ENCODE results near the gene WNT5A. TPM values are rescaled to one million over a fixed set of nuclear protein-coding genes. Genes with fewer than 3 reads are reported as not detected.

WNT5A gene
- total RNA-seq, 1 experiment from 2014 or later = 174 TPM

DNA sequence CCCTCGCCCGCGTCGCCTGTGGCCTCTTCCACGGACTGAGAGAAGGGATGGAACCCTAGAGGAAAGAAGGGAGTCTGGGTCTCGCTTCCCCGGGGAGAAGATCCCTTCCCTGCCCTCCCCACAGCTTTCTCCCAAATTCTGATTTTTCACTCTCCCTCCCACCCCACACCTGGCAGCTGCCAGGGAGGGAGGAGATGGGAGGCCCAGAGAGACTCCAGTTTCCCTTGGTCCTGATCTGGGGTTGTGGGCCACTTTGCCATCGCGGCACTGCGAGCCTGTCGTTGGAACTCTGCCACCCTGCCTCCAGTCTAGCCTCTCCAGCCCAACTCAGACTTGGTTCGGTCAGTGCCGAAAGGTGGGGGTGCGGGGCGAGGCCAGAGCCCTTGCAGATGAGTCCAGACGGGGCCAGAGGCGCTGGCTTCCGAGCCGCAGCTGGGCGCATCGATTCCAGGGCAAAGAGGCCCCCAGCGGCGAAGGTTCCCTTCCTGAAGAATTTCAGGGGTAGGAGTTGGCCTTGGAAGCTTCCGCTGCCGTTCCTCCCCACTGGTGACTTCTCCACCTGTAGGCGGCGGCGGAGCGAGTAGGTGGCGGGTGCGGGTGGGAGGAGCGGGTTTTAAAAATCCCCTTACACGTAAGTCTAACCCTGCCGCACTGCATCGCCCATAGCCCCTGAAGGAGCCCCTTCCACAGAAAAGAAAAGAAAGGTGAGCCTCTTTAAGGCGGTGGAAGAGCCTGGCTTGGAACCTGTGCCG lies 5.2 kb downstream of the WNT5A start:
- no peak for DNase-seq
- Histone ChIP-seq H3K36me3 (ENCODE audit: low read depth) (peaks cover 7% of the 10 kb centered on the region; the same call in 1 of the 2 replicates), H3K79me2 (ENCODE audit: low read depth) (peaks cover 40% of the 10 kb centered on the region), H4K20me1 (ENCODE audit: insufficient read depth) (no peaks in the 10 kb centered on the region), H3K27ac (no peak overlapping the region), H3K4me2 (no peak overlapping the region), H3K4me3 (no peak overlapping the region), H3F3A (ENCODE audit: insufficient read depth, low read depth) (no peaks in the 10 kb centered on the region), H3K9me3 (ENCODE audit: insufficient read depth, low read depth) (no peaks in the 10 kb centered on the region), H3K9me2 (ENCODE audit: insufficient read depth) (no peaks in the 10 kb centered on the region), H3K4me1 (replicated peaks; ENCODE audit: insufficient read depth) (no peaks in the 10 kb centered on the region), H3K27me3 (ENCODE audit: insufficient read depth, low read depth) (no peaks in the 10 kb centered on the region), H2AFZ (no peak overlapping the region)
- no TSS peak for BruUV-seq (replicated peaks)
- CTCF ChIA-PET = no interaction called here
- POLR2A ChIA-PET (ENCODE audit: unreplicated experiment) = interaction anchor here (0.6 kb wide), 1 partner anchor 117 kb away, joined by 3 read pairs; no protein-coding TSS in a partner anchor
- TF ChIP-seq EZH2 (IDR thresholded peaks at IDR 0.05; ENCODE audit: low read depth) = no peak
- intact Hi-C loops (cut with micrococcal nuclease; ENCODE audit: unreplicated experiment) = loop anchor here (10.0 kb wide), 3 partner anchors 287 to 563 kb away; no protein-coding TSS in a partner anchor

DNA sequence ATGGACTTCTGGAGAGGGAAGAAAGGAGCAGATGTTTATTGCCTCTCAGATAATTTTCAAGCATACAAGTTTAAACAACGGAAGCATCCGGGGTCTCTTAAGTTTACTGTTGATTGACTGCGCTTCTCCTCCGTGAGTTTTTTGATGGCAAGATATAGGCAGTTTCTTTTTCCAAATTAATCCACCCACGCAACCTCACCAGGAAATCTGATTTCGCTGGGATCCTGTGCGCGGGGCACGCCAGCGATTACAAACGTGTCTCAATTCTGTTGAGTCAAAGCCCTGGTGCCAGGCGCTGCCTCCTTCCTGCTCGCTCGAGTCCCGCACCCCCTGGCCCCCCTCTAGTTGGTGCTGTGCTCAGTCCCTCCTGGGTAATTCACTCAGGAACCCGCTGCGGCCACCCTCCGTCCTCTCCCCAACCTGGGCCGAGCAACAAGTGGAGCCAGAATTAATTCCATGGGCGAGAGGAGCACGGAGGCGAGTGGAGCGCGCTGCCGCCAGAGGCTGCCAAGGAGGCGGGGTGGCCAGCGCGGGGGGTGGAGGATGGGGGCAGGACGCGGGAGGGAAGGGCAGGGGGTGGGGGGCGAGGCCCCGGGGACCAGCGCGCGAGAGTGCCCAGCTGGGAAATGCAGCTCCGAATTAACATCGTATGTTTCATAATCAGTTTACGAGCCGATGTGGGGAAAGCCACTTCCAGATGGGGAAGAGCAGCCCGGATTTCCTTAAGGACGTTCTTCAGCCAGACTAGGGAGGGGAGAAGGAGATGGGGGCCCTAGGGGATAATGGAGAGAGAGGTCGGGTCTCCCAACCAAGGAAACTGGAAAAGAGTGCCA lies 6.0 kb downstream of the WNT5A start:
- Histone ChIP-seq H3K36me3 (ENCODE audit: low read depth) (peaks cover 7% of the 10 kb centered on the region; the same call in 1 of the 2 replicates), H3K9me2 (ENCODE audit: insufficient read depth) (no peaks in the 10 kb centered on the region), H3K27me3 (ENCODE audit: insufficient read depth, low read depth) (no peaks in the 10 kb centered on the region), H3F3A (ENCODE audit: insufficient read depth, low read depth) (no peaks in the 10 kb centered on the region), H4K20me1 (ENCODE audit: insufficient read depth) (no peaks in the 10 kb centered on the region), H3K4me2 (no peak overlapping the region), H3K9me3 (ENCODE audit: insufficient read depth, low read depth) (no peaks in the 10 kb centered on the region), H2AFZ (no peak overlapping the region), H3K4me1 (replicated peaks; ENCODE audit: insufficient read depth) (no peaks in the 10 kb centered on the region), H3K79me2 (ENCODE audit: low read depth) (peaks cover 32% of the 10 kb centered on the region), H3K4me3 (no peak overlapping the region), H3K27ac (no peak overlapping the region)
- intact Hi-C loops (cut with micrococcal nuclease; ENCODE audit: unreplicated experiment) = loop anchor here (10.0 kb wide), 3 partner anchors 286 to 564 kb away; no protein-coding TSS in a partner anchor
- BruUV-seq (replicated peaks) = no TSS peak
- ChIA-PET CTCF (no interaction called here), POLR2A (ENCODE audit: unreplicated experiment) (interaction anchor here (0.6 kb wide), 1 partner anchor 116 kb away, joined by 3 read pairs; no protein-coding TSS in a partner anchor)
- no peak for DNase-seq
- TF ChIP-seq, protein P1, sequence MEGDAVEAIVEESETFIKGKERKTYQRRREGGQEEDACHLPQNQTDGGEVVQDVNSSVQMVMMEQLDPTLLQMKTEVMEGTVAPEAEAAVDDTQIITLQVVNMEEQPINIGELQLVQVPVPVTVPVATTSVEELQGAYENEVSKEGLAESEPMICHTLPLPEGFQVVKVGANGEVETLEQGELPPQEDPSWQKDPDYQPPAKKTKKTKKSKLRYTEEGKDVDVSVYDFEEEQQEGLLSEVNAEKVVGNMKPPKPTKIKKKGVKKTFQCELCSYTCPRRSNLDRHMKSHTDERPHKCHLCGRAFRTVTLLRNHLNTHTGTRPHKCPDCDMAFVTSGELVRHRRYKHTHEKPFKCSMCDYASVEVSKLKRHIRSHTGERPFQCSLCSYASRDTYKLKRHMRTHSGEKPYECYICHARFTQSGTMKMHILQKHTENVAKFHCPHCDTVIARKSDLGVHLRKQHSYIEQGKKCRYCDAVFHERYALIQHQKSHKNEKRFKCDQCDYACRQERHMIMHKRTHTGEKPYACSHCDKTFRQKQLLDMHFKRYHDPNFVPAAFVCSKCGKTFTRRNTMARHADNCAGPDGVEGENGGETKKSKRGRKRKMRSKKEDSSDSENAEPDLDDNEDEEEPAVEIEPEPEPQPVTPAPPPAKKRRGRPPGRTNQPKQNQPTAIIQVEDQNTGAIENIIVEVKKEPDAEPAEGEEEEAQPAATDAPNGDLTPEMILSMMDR (conservative IDR thresholded peaks at IDR 0.05) = no peak
- no peak for TF ChIP-seq EZH2 (IDR thresholded peaks at IDR 0.05; ENCODE audit: low read depth)

DNA sequence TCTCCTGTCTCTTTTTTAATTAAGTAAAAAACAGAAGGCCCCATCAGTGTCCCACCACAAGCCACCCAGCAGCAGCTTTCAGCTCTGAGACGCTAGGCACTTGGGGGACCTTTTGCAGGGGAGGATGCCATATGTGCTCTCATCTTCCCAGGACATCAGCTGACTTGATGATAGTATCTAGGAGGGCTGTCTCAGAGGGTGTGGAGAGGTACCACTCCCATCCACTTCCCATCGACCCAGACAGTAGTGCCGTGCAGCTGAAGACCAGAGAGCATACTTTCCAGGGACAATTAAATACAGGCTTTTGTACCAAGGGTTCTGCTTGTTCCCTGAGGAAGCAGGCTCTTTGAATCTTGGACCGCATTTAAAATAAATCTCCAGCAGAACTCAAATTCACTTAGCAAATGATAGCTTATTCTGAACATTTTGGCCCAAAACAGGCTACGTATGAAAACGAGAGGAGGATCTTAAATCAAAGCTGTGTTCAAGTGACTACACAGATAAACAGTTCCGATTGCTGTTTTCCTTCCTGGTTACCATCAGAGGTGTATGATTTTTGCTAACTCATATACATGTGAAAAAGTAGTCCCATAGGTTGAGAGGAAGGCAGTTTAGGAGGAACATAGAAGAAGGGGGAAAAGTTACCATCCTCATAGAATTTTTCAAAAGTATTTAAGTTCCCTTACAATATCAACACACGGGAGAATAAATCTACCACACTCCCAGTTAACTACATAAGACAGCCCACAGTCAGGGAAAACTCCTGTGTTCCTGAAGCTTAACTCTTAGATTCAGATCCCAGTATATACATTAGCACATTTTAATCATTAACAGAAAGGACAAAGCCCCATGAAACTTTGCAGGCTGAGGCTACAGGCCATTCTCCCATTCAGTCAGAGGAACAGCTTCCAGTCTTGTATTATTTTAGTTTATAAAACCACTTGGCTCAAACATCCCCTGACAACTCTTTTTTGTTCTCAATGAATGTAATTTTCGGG lies 9.5 kb downstream of the WNT5A start:
- peaks cover 2% of the 10 kb centered on the region for H3K79me2 ChIP-seq (ENCODE audit: low read depth)
- CTCF ChIA-PET = no interaction called here
- no peak for TF ChIP-seq EZH2 (IDR thresholded peaks at IDR 0.05; ENCODE audit: low read depth)
- TF ChIP-seq, protein P1 (conservative IDR thresholded peaks at IDR 0.05) = no peak

More for the DNA sequence above, 9.5 kb downstream of the WNT5A start:
- no peak overlapping the region for H2AFZ ChIP-seq
- H3K9me3 ChIP-seq (ENCODE audit: insufficient read depth, low read depth) = no peaks in the 10 kb centered on the region
- no peaks in the 10 kb centered on the region for H3K27me3 ChIP-seq (ENCODE audit: insufficient read depth, low read depth)
- H3K36me3 ChIP-seq (ENCODE audit: low read depth) = peaks cover 7% of the 10 kb centered on the region; the same call in 1 of the 2 replicates
- no peaks in the 10 kb centered on the region for H3K4me1 ChIP-seq (replicated peaks; ENCODE audit: insufficient read depth)
- H3K9me2 ChIP-seq (ENCODE audit: insufficient read depth) = no peaks in the 10 kb centered on the region
- BruUV-seq (replicated peaks) = no TSS peak
- H4K20me1 ChIP-seq (ENCODE audit: insufficient read depth) = no peaks in the 10 kb centered on the region
- no peak overlapping the region for H3K27ac ChIP-seq
- intact Hi-C loops (cut with micrococcal nuclease; ENCODE audit: unreplicated experiment) = no loop called here
- DNase-seq = no peak
- no peak overlapping the region for H3K4me2 ChIP-seq
- H3K4me3 ChIP-seq = no peak overlapping the region
- H3F3A ChIP-seq (ENCODE audit: insufficient read depth, low read depth) = no peaks in the 10 kb centered on the region
- POLR2A ChIA-PET (ENCODE audit: unreplicated experiment) = no interaction called here

Measured in PC-9 (cell line).